Lung (tissue), 12 donors: Measurements from ENCODE around the gene FOXN1. TPM values are rescaled to one million over a fixed set of nuclear protein-coding genes. Genes with fewer than 3 reads are reported as not detected.

Experiments used
- ATAC-seq: fragments of 200-7000 bp; cut with Tn5 transposase; one replicate; pipeline ENCODE4 v1.9.1; 2020; ENCODE audit warnings: moderate number of reproducible peaks; ENCODE audit not compliant: insufficient read depth, low FRiP score
- DNase-seq, 3 donors: peaks; one replicate each; pipeline ENCODE4 v3.0.0-alpha.2; 2013 to 2017
- H3K27ac ChIP-seq, 2 donors: one replicate each; pipeline ENCODE4 v1.5.1; 2013; ENCODE audit warnings: mild to moderate bottlenecking in 2 of 2, moderate library complexity in 2 of 2, control low read depth in 1 of 2, inconsistent platforms in 1 of 2, low read depth in 1 of 2, low read length in 1 of 2
- H3K27me3 ChIP-seq, 3 donors: one replicate each; pipeline ENCODE4 v1.5.1; 2013; ENCODE audit warnings: low read length in 2 of 3; ENCODE audit not compliant: control insufficient read depth in 3 of 3, insufficient read depth in 3 of 3
- H3K36me3 ChIP-seq, 4 donors: one replicate each; pipeline ENCODE4 v1.5.1; 2013; ENCODE audit warnings: low read length in 4 of 4, mild to moderate bottlenecking in 1 of 4, moderate library complexity in 1 of 4; ENCODE audit not compliant: control insufficient read depth in 4 of 4, insufficient read depth in 4 of 4
- H3K4me1 ChIP-seq, 5 donors: one replicate each; pipeline ENCODE4 v1.5.1; 2013; ENCODE audit warnings: low read length in 5 of 5, mild to moderate bottlenecking in 2 of 5, moderate library complexity in 1 of 5; ENCODE audit not compliant: control insufficient read depth in 5 of 5, insufficient read depth in 5 of 5
- H3K4me3 ChIP-seq: one replicate; pipeline ENCODE4 v1.5.1; 2013; ENCODE audit warnings: mild to moderate bottlenecking, control low read depth, moderate library complexity
- H3K9ac ChIP-seq, 2 donors: one replicate each; pipeline ENCODE4 v1.5.1; 2013; ENCODE audit warnings: low read length in 2 of 2, control low read depth in 1 of 2; ENCODE audit not compliant: insufficient read depth in 1 of 2
- H3K9me3 ChIP-seq, 4 donors: one replicate each; pipeline ENCODE4 v1.5.1; 2013; ENCODE audit warnings: low read length in 3 of 4, mild to moderate bottlenecking in 1 of 4, moderate library complexity in 1 of 4; ENCODE audit not compliant: control insufficient read depth in 4 of 4, insufficient read depth in 3 of 4
- CTCF ChIP-seq: IDR thresholded peaks from 2 replicates; pipeline ENCODE4 v1.5.1; 2012; ENCODE audit warnings: mild to moderate bottlenecking; ENCODE audit errors: control extremely low read depth, extremely low read depth
- WGBS, 2 donors: extraction: QIAGEN DNeasy Blood & Tissue Kit; methylation state at CpG; one replicate each; pipeline ENCODE4 v1.1.7; 2013; 5-methylcytosine and 5-hydroxymethylcytosine counted together
- polyA plus RNA-seq, 2 donors: library from polyadenylated mRNA; stranded (reverse); fragments of 200-250 nt; gene quantifications; one replicate each; pipeline ENCODE4 v1.2.1, GENCODE V29; 2013
- total RNA-seq, 2 donors: library from RNA; depleted of rRNA in 1 of 2; stranded (reverse); fragments of >200 nt in 1 of 2; gene quantifications; one replicate each; pipeline ENCODE4 v1.2.1, GENCODE V29; 2014 to 2021
- donor health status: control.
- donor health status: control.
- donor health status: Bipolar disorder and iron deficiency.
- donor health status: healthy.
- donor health status: DM: yes; HTN: yes; CAD: no.

The FOXN1 gene
- total and polyA plus RNA-seq, 4 donors: 0.13 to 0.25 (median 0.18) TPM; not detected in 1

GRCh38 chr17:28524476-28525424, 18.6 kb downstream of the FOXN1 start:
- TF ChIP-seq CTCF: no peak
- Histone ChIP-seq H3K9me3 (no peaks in the 10 kb centered on the region), H3K4me1 (peaks cover 0 to 19% (median 0%) of the 10 kb centered on the region in 5 donors), H3K27ac (peak overlapping the region in 1 of 2 donors; percentile 53), H3K9ac (peak overlapping the region in 1 of 2 donors; percentile 55), H3K4me3 (no peak overlapping the region), H3K36me3 (no peaks in the 10 kb centered on the region), H3K27me3 (no peaks in the 10 kb centered on the region)
- ATAC-seq: peak; percentile 71
- WGBS, 2 donors: 75 to 88% methylated on average over 25 of the region's 25 CpGs
- DNase-seq: peak; percentile 55 to 76 (median 57)

GRCh38 chr17:28526381-28526780, 20.2 kb downstream of the FOXN1 start:
- H3K9ac ChIP-seq: no peak overlapping the region
- no peak overlapping the region for H3K4me3 ChIP-seq
- no peaks in the 10 kb centered on the region for H3K27me3 ChIP-seq
- no peaks in the 10 kb centered on the region for H3K9me3 ChIP-seq
- peak overlapping the region in 1 of 2 donors; percentile 3 for H3K27ac ChIP-seq
- no peak for TF ChIP-seq CTCF
- no peaks in the 10 kb centered on the region for H3K36me3 ChIP-seq
- WGBS, 2 donors: 81 to 83% methylated on average over 8 of the region's 8 CpGs
- DNase-seq (no peak), ATAC-seq (no peak)
- peaks cover 0 to 19% (median 0%) of the 10 kb centered on the region in 5 donors for H3K4me1 ChIP-seq

GRCh38 chr17:28527181-28527681, 21.1 kb downstream of the FOXN1 start:
- Histone ChIP-seq H3K27me3 (no peaks in the 10 kb centered on the region), H3K4me3 (no peak overlapping the region), H3K9ac (no peak overlapping the region), H3K36me3 (no peaks in the 10 kb centered on the region), H3K27ac (peak overlapping the region in 1 of 2 donors; percentile 12), H3K4me1 (peaks cover 0 to 19% (median 0%) of the 10 kb centered on the region in 5 donors), H3K9me3 (no peaks in the 10 kb centered on the region)
- TF ChIP-seq CTCF: no peak
- WGBS, 2 donors: 90 to 93% methylated on average over 2 of the region's 2 CpGs
- DNase-seq: no peak
- ATAC-seq: no peak
